ENCODE measurements around the gene OR52I2. TPM values are rescaled to one million over a fixed set of nuclear protein-coding genes. Genes with fewer than 3 reads are reported as not detected.

Gene OR52I2
- total and polyA plus RNA-seq, 2 donors: not detected

DNA sequence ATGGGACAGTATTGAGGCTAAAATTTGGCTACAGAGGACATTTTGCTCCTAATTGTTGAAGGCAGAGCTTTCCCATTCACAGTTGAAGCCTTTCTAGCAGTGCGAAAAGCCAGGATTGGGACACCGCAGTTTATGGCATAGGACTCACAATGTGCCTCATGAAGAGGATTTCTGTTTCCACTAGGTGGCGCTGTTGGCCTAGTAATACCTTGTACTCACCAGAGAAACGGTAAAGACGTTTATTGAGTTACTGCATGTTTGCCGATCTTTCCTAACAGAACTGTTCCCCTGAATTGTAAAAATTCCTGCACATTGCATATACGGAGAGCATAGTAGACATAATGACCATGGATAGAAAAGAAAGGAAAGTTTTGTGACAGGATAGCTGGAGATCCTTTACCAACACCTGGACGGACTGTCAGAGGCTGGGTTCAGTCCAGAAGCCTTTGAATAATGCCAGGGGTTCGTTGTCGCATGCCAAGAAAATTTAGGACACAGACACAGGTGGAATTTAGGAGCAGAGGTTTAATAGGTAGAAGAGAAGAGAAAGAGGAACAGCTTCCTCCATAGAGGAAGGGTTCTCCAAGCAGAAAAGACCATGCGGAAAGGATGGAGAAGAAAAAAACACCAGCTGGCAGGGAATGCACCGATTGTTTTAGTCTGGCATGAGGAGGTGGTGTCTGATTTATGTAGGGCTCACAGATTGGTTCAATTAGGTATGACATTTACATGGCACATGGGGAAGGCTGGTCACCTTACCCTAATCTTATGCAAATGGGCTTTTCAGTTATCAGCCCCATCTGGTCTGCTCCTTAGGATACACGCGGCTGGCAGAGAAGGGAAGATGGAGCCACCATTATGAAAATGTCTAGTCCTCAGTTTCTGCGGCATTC is 44.9 kb downstream of the OR52I2 start:
- WGBS: 34% methylated on average over 15 of the region's 15 CpGs
- no peak overlapping the region for H3K4me3 ChIP-seq (ENCODE audit: low read depth, low read length)
- H3K27ac ChIP-seq (ENCODE audit: low read depth): no peak overlapping the region
- DNase-seq (ENCODE audit: extremely low spot score): peak; percentile 18
- no peaks in the 10 kb centered on the region for H3K36me3 ChIP-seq (ENCODE audit: insufficient read depth)
- H3K4me1 ChIP-seq (ENCODE audit: insufficient read depth): no peaks in the 10 kb centered on the region

DNA sequence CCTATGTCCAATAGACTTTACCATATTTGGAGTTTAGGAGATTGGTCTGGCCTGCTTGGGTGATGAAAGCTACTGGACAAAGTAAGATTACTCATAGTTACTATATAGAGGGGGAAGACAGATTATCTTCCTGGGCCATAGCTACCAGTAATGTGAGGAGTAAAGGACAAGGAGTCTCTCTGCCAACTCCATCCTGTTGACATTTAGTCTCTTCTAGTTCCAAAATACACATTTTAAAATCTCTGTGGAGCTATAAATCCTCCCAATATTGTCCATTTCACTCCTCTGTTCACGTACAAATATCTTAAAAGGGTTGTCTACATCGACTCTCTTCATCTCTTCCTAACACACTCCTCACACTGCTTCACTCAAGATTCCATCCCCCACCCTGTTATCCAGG is 54.6 kb downstream of the OR52I2 start:
- Histone ChIP-seq H3K4me3 (ENCODE audit: low read depth, low read length) (no peak overlapping the region), H3K4me1 (ENCODE audit: insufficient read depth) (no peaks in the 10 kb centered on the region), H3K36me3 (ENCODE audit: insufficient read depth) (no peaks in the 10 kb centered on the region), H3K27ac (ENCODE audit: low read depth) (no peak overlapping the region)
- 51% methylated on average over 2 of the region's 2 CpGs for WGBS
- no peak for DNase-seq (ENCODE audit: extremely low spot score)

DNA sequence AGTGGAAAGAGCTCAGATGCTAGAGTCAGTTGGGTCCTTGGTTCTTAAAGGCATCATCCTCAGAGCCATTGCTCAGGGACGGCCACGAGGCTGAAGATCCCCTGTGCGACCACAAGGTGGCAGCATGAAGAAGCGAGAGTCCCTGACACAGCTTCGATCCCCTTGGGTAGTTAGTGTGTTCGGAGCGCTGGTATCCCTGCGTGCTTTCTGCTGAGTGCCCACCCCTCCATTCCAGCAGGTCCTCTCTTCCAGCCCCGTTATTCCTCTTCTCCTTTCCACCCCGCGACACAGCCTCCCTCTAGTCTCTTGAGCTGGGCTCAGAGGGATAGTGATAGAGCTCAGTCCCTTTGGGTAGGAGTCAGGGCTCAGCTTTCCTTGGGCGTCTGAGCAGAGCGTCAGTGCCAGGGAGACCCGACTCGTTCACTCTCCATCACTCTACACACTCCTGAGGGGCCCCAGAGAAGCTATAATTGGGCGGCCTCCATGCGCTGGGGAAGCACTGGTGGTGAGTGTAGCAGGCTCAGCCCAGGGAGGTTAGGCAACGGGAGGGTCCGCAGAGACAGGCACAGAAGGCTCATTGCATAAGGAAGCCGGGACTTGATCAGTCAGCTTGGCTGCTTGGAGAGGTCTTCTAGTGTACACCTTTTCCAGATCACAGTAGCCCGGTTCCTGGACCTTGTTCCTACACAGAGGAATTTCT is 55.6 kb downstream of the OR52I2 start, which contains the start of gene OR51D1:
Gene OR51D1 (plus strand): TSS at position 516 of the 700 bp plus-strand sequence. CDS start 2,314 bp downstream, outside the sequence.
- WGBS: 32% methylated on average over 21 of the region's 21 CpGs
- no peak within 1 kb of the TSS for H3K4me3 ChIP-seq (ENCODE audit: low read depth, low read length)
- no peak within 1 kb of the TSS for H3K27ac ChIP-seq (ENCODE audit: low read depth)
- no peaks in the 10 kb centered on the region for H3K4me1 ChIP-seq (ENCODE audit: insufficient read depth)
- peak; percentile 13 for DNase-seq (ENCODE audit: extremely low spot score)
- H3K36me3 ChIP-seq (ENCODE audit: insufficient read depth): no peaks in the 10 kb centered on the region

DNA sequence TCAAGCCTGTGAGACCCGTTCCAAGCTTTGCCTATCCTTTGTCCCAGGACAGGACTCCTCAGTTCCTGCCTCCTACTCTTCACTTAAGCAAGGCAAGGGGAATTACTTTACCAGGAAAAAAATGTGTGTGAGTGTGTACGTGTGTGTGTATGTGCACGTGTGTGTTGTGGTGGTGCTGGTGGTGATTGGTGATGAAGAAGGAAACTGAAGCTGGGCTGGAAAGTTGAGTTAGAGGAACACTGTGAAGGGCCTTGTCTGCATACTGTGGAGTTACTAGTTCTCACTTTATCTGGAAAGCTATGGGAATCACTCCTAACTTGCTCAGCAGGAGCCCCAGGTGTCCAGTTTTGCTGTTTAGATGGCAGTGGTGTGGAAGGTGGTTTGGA is 56.1 kb downstream of the OR52I2 start:
- H3K4me1 ChIP-seq (ENCODE audit: insufficient read depth): no peaks in the 10 kb centered on the region
- no peak overlapping the region for H3K4me3 ChIP-seq (ENCODE audit: low read depth, low read length)
- no peaks in the 10 kb centered on the region for H3K36me3 ChIP-seq (ENCODE audit: insufficient read depth)
- WGBS: 87% methylated on average over 3 of the region's 3 CpGs
- H3K27ac ChIP-seq (ENCODE audit: low read depth): no peak overlapping the region
- DNase-seq (ENCODE audit: extremely low spot score): no peak

DNA sequence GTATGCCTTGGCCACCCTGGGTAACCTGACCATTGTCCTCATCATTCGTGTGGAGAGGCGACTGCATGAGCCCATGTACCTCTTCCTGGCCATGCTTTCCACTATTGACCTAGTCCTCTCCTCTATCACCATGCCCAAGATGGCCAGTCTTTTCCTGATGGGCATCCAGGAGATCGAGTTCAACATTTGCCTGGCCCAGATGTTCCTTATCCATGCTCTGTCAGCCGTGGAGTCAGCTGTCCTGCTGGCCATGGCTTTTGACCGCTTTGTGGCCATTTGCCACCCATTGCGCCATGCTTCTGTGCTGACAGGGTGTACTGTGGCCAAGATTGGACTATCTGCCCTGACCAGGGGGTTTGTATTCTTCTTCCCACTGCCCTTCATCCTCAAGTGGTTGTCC is 58.4 kb downstream of the OR52I2 start:
- Histone ChIP-seq H3K4me1 (ENCODE audit: insufficient read depth) (no peaks in the 10 kb centered on the region), H3K36me3 (ENCODE audit: insufficient read depth) (no peaks in the 10 kb centered on the region), H3K4me3 (ENCODE audit: low read depth, low read length) (no peak overlapping the region), H3K27ac (ENCODE audit: low read depth) (no peak overlapping the region)
- no peak for DNase-seq (ENCODE audit: extremely low spot score)
- 95% methylated on average over 6 of the region's 6 CpGs for WGBS

DNA sequence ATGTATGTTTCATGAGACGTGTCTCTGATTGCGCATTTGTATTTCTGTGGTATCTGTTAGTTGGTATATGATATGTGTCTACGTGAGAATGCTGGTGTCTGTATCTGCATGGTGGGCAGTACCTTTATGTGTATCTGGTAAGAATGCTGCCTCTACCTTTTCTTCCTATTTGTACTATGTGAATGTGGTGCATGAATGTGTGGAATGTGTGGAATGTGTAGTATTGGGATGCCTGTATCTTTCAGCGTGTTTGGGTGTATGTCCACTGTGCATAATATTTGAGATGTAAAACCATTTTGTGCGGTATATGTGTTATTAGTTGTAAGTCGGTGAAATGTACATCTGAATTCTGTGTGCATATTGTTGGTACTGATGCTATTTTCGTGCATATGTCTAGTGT is 60.0 kb downstream of the OR52I2 start:
- H3K36me3 ChIP-seq (ENCODE audit: insufficient read depth): no peaks in the 10 kb centered on the region
- H3K4me3 ChIP-seq (ENCODE audit: low read depth, low read length): no peak overlapping the region
- H3K27ac ChIP-seq (ENCODE audit: low read depth): no peak overlapping the region
- DNase-seq (ENCODE audit: extremely low spot score): no peak
- WGBS: 82% methylated on average over 7 of the region's 7 CpGs
- H3K4me1 ChIP-seq (ENCODE audit: insufficient read depth): no peaks in the 10 kb centered on the region

DNA sequence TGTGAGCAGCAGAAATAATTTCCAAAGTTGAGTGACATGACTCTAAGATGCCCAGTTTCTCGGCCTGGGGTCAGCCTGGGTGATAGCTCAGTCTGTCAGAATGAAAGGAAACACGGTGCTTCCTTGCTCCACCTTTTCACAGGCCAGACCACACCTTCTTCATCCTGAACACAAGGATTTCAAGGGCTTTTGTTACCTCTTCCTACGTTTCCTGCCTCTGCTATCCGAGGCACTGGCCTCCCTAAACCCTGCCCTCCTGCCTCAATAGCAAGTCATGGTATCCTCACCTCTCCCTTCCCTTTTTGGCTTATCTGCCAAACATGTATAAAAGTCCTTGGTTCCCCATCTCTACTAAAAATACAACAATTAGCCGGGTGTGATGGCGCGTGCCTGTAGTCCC is 60.5 kb downstream of the OR52I2 start:
- WGBS: 78% methylated on average over 7 of the region's 7 CpGs
- no peak overlapping the region for H3K27ac ChIP-seq (ENCODE audit: low read depth)
- DNase-seq (ENCODE audit: extremely low spot score): no peak
- H3K4me1 ChIP-seq (ENCODE audit: insufficient read depth): no peaks in the 10 kb centered on the region
- no peaks in the 10 kb centered on the region for H3K36me3 ChIP-seq (ENCODE audit: insufficient read depth)
- no peak overlapping the region for H3K4me3 ChIP-seq (ENCODE audit: low read depth, low read length)

Other genes with a start within 250 kb of the OR52I2 start
- gene OR52B4, start 213.4 kb upstream of the OR52I2 start, total RNA-seq: not detected
- gene OR52B4, start 213.4 kb upstream of the OR52I2 start, polyA plus RNA-seq: not detected
- 15.9 TPM for gene TRIM21, start 188.0 kb upstream of the OR52I2 start, total RNA-seq
- gene TRIM21, start 188.0 kb upstream of the OR52I2 start, polyA plus RNA-seq: 19.1 TPM
- not detected for gene OR52K2, start 132.4 kb upstream of the OR52I2 start, total RNA-seq
- gene OR52K2, start 132.4 kb upstream of the OR52I2 start, polyA plus RNA-seq: not detected
- gene OR52K1, start 99.1 kb upstream of the OR52I2 start, total RNA-seq: not detected
- gene OR52K1, start 99.1 kb upstream of the OR52I2 start, polyA plus RNA-seq: not detected
- gene OR52M1, start 36.6 kb upstream of the OR52I2 start, total RNA-seq: not detected
- not detected for gene OR52M1, start 36.6 kb upstream of the OR52I2 start, polyA plus RNA-seq
- not detected for gene OR52I1, start 12.3 kb downstream of the OR52I2 start, total RNA-seq
- not detected for gene OR52I1, start 12.3 kb downstream of the OR52I2 start, polyA plus RNA-seq
- 10.7 TPM for gene TRIM68, start 26.5 kb downstream of the OR52I2 start, total RNA-seq
- gene TRIM68, start 26.5 kb downstream of the OR52I2 start, polyA plus RNA-seq: 10.9 TPM
- not detected for gene OR51D1, start 55.7 kb downstream of the OR52I2 start, total RNA-seq
- not detected for gene OR51D1, start 55.7 kb downstream of the OR52I2 start, polyA plus RNA-seq
- gene OR51E1, start 62.2 kb downstream of the OR52I2 start, total RNA-seq: 3.2 TPM
- gene OR51E1, start 62.2 kb downstream of the OR52I2 start, polyA plus RNA-seq: 0.65 TPM
- 0.63 TPM for gene OR51E2, start 116.1 kb downstream of the OR52I2 start, total RNA-seq
- gene OR51E2, start 116.1 kb downstream of the OR52I2 start, polyA plus RNA-seq: 0.63 TPM
- not detected for gene MMP26, start 123.0 kb downstream of the OR52I2 start, total RNA-seq
- not detected for gene MMP26, start 123.0 kb downstream of the OR52I2 start, polyA plus RNA-seq
- not detected for gene OR51F1, start 188.2 kb downstream of the OR52I2 start, total RNA-seq
- not detected for gene OR51F1, start 188.2 kb downstream of the OR52I2 start, polyA plus RNA-seq
- not detected for gene OR52R1, start 222.6 kb downstream of the OR52I2 start, total RNA-seq
- gene OR52R1, start 222.6 kb downstream of the OR52I2 start, polyA plus RNA-seq: not detected
- not detected for gene OR51F2, start 239.6 kb downstream of the OR52I2 start, total RNA-seq
- not detected for gene OR51F2, start 239.6 kb downstream of the OR52I2 start, polyA plus RNA-seq